HL-60/S4 treated with phorbol 12-myristate 13-acetate at 8.2 ng/mL for 4 days and 3 days (cell line): ENCODE data around the gene RPS8.
"Not testable (repeated sequence)": the region's sequence is repeated elsewhere in the genome, so short reads cannot be mapped to it uniquely, and the experiment has no call there.

Experiments
- in situ Hi-C: fragments of 300-500 bp; cut with MboI; formaldehyde crosslinking; loops from 2 replicates; pipeline ENCODE4 v1.15.0; 2022; ENCODE audit warnings: low sequenced_read_pairs

RPS8 gene

GRCh38 chr1:44819196-44819607 is 43.9 kb downstream of the RPS8 start:
- in situ Hi-C loops, result no loop called here

- in situ Hi-C loops, result no loop called here
Measured at GRCh38 chr1:44819608-44820327, 44.4 kb downstream of the RPS8 start.

- in situ Hi-C loops, result no loop called here
Measured at GRCh38 chr1:44820328-44821239, 45.2 kb downstream of the RPS8 start.

GRCh38 chr1:44821240-44821715 is 45.9 kb downstream of the RPS8 start:
- in situ Hi-C loops, result no loop called here

GRCh38 chr1:44822131-44822701 is 46.9 kb downstream of the RPS8 start:
- in situ Hi-C loops, result no loop called here

GRCh38 chr1:44822981-44823451 is 47.7 kb downstream of the RPS8 start:
- in situ Hi-C loops, result no loop called here

GRCh38 chr1:44824392-44824791 is 49.1 kb downstream of the RPS8 start:
- in situ Hi-C loops, result not testable (repeated sequence)

- in situ Hi-C loops, result no loop called here
Measured at GRCh38 chr1:44826375-44827196, 51.2 kb downstream of the RPS8 start.

- in situ Hi-C loops, result no loop called here
Measured at GRCh38 chr1:44827197-44828002, 52.1 kb downstream of the RPS8 start.

- in situ Hi-C loops, result no loop called here
Measured at GRCh38 chr1:44828003-44828651, 52.8 kb downstream of the RPS8 start.
